Measurements from ENCODE around the gene GULP1.

DNA sequence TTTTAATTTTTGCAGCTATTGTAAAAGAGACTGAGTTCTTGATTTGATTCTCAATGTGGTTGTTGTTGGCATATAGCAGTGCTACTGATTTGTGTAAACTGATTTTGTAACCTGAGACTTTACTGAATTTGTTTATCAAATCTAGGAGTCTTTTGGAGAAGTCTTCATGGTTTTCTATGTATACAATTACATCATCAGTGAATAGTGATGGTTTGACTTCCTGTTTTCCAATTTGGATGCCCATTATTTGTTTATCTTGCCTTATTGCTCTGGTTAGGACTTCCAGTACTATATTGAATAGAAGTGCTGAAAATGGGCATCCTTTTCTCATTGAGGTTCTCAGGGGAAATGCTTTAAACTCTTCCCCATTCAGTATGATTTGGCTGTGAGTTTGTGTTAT lies 99.7 kb downstream of the GULP1 start:
- no peak for TF ChIP-seq ESRRG (CRISPR knock-in tag; IDR thresholded peaks at IDR 0.05)
- TF ChIP-seq OSR1 (CRISPR knock-in tag; IDR thresholded peaks at IDR 0.05), result no peak
- TF ChIP-seq ZFP30 (CRISPR knock-in tag; IDR thresholded peaks at IDR 0.05), result no peak
- TF ChIP-seq ZNF8 (CRISPR knock-in tag; IDR thresholded peaks at IDR 0.05), result no peak
- TF ChIP-seq RARB (CRISPR knock-in tag; IDR thresholded peaks at IDR 0.05), result no peak
- no peak for TF ChIP-seq ZNF565 (CRISPR knock-in tag; conservative IDR thresholded peaks at IDR 0.05; ENCODE audit: low read depth)
- TF ChIP-seq ARNTL (CRISPR knock-in tag; IDR thresholded peaks at IDR 0.05; ENCODE audit: borderline replicate concordance, low read depth), result no peak
- TF ChIP-seq ZC3H10 (CRISPR knock-in tag; IDR thresholded peaks at IDR 0.05), result no peak
- TF ChIP-seq CSDC2 (CRISPR knock-in tag; IDR thresholded peaks at IDR 0.05), result no peak
- TF ChIP-seq, protein P1, sequence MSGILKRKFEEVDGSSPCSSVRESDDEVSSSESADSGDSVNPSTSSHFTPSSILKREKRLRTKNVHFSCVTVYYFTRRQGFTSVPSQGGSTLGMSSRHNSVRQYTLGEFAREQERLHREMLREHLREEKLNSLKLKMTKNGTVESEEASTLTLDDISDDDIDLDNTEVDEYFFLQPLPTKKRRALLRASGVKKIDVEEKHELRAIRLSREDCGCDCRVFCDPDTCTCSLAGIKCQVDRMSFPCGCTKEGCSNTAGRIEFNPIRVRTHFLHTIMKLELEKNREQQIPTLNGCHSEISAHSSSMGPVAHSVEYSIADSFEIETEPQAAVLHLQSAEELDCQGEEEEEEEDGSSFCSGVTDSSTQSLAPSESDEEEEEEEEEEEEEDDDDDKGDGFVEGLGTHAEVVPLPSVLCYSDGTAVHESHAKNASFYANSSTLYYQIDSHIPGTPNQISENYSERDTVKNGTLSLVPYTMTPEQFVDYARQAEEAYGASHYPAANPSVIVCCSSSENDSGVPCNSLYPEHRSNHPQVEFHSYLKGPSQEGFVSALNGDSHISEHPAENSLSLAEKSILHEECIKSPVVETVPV (CRISPR knock-in tag; IDR thresholded peaks at IDR 0.05), result no peak
- no peak for TF ChIP-seq ISL1 (CRISPR knock-in tag; IDR thresholded peaks at IDR 0.05)
